Ovary (tissue), 9 donors: Measurements from ENCODE around the gene TBX3. TPM values are rescaled to one million over a fixed set of nuclear protein-coding genes. Genes with fewer than 3 reads are reported as not detected.

Experiments used
- DNase-seq, 5 donors: peaks; one replicate each; pipeline ENCODE4 v3.0.0-alpha.2; 2019 to 2020
- H3K27ac ChIP-seq, 2 donors: fragments of 200-600 bp; one replicate each; pipeline versions ENCODE4 v1.5.1 to v1.8.0; 2019 to 2022
- H3K27me3 ChIP-seq: fragments of 200-600 bp; one replicate; pipeline ENCODE4 v1.8.0; 2022
- H3K36me3 ChIP-seq: fragments of 200-600 bp; sonication (generic); one replicate; pipeline ENCODE4 v1.5.1; 2019
- H3K4me1 ChIP-seq: one replicate; pipeline ENCODE4 v1.8.1; 2013; ENCODE audit warnings: mild to moderate bottlenecking, moderate library complexity; ENCODE audit not compliant: insufficient read depth
- H3K4me3 ChIP-seq: fragments of 200-600 bp; sonication (generic); one replicate; pipeline ENCODE4 v1.5.1; 2017
- H3K9me3 ChIP-seq, 2 donors: fragments of 200-600 bp in 1 of 2; sonication (generic) in 1 of 2; one replicate each; pipeline versions ENCODE4 v1.5.1 to v1.8.1; 2013 to 2019; ENCODE audit warnings: mild to moderate bottlenecking in 1 of 2, moderate library complexity in 1 of 2
- EP300 ChIP-seq: sonication (generic); formaldehyde crosslinking; IDR thresholded peaks from one replicate; pipeline ENCODE4 v1.6.1; 2017; ENCODE audit warnings: antibody characterized with exemption
- POLR2A ChIP-seq: fragments of 450-650 bp; IDR thresholded peaks from one replicate; pipeline ENCODE4 v1.6.1; 2017; ENCODE audit warnings: antibody characterized with exemption, mild to moderate bottlenecking, moderate library complexity
- WGBS, 3 donors: extraction: QIAGEN DNeasy Blood & Tissue Kit in 1 of 3; methylation state at CpG; one replicate each; pipeline versions ENCODE4 v1.1.5 to v1.1.7; 2013 to 2017; 5-methylcytosine and 5-hydroxymethylcytosine counted together
- intact Hi-C, 4 donors: fragments of 100-400 bp; cut with DNase I; formaldehyde crosslinking; loops; one replicate each; pipeline versions ENCODE4 v1.11.0 to v1.15.1; 2022 to 2023
- polyA plus RNA-seq, 2 donors: library from polyadenylated mRNA; stranded (reverse); fragments of 200-250 nt in 1 of 2; fragments of 350-450 nt in 1 of 2; fragmentation: Illumina TruSeq in 1 of 2; extraction: RNeasy Lipid Tissue Mini Kit (QIAGEN cat#74804) in 1 of 2; gene quantifications; one replicate each; pipeline ENCODE4 v1.2.3, GENCODE V29; 2013 to 2014
- total RNA-seq, 7 donors: library from RNA; depleted of rRNA in 2 of 7; stranded (reverse); fragments of >200 nt in 2 of 7; fragmentation: NEBNext Ultra II Directional in 3 of 7; extraction: Animal tissue kit (Norgen Biotek cat#: 25700) in 3 of 7; gene quantifications; one replicate each; pipeline versions ENCODE4 v1.1.0 to v1.2.4, GENCODE V29; 2016 to 2023
- TF ChIP-seq, protein P1 (sequence below), 3 donors: fragments of 450-650 bp in 2 of 3; fragments of 200-600 bp in 1 of 3; IDR thresholded peaks; one replicate each; pipeline versions ENCODE4 v1.5.1 to v1.8.0; 2016 to 2022; ENCODE audit warnings: antibody characterized with exemption in 3 of 3, mild to moderate bottlenecking in 1 of 3
- donor health status: DM: no; HTN: no; CAD: no; lungs with moderate emphysema.
- donor health status: DM: no; HTN: no; CAD: no.
- donor health status: Bipolar disorder and iron deficiency.
- donor health status: DM: yes; HTN: yes; CAD: no.
- donor health status: DM: no; HTN: no; CAD: no.
- donor health status: DM: yes; HTN: yes; CAD: no.

TBX3 gene
- total and polyA plus RNA-seq, 9 donors = 25.4 to 106 (median 61.2) TPM

DNA sequence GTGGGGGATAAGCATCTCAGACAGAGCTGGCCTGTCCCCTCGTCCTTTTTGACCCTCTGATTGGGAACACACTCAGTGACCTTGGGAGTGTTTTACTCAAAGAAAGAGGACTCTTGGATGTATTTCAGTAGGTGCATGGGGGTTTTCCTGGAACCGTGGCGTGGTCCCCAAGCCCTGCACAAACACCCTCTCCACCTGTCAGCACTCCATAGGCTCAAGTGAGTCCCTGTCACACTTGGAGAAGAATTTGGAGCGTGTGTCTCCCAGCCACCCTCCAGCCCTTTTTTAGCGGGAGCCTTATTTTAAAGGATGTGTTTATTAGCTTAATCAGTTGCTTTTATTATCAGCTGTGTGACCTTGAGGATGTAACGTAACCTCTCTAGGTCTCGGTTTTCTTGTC is 37.3 kb upstream of the TBX3 start:
- no peak overlapping the region for H3K4me3 ChIP-seq
- H3K36me3 ChIP-seq = no peaks in the 10 kb centered on the region
- no peaks in the 10 kb centered on the region for H3K4me1 ChIP-seq
- no peaks in the 10 kb centered on the region for H3K9me3 ChIP-seq
- WGBS, 3 donors = 60 to 73% (median 60%) methylated on average over 7 of the region's 7 CpGs
- no peaks in the 10 kb centered on the region for H3K27me3 ChIP-seq
- no peak for TF ChIP-seq POLR2A
- TF ChIP-seq, protein P1, sequence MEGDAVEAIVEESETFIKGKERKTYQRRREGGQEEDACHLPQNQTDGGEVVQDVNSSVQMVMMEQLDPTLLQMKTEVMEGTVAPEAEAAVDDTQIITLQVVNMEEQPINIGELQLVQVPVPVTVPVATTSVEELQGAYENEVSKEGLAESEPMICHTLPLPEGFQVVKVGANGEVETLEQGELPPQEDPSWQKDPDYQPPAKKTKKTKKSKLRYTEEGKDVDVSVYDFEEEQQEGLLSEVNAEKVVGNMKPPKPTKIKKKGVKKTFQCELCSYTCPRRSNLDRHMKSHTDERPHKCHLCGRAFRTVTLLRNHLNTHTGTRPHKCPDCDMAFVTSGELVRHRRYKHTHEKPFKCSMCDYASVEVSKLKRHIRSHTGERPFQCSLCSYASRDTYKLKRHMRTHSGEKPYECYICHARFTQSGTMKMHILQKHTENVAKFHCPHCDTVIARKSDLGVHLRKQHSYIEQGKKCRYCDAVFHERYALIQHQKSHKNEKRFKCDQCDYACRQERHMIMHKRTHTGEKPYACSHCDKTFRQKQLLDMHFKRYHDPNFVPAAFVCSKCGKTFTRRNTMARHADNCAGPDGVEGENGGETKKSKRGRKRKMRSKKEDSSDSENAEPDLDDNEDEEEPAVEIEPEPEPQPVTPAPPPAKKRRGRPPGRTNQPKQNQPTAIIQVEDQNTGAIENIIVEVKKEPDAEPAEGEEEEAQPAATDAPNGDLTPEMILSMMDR (IDR thresholded peaks at IDR 0.05) = no peak
- TF ChIP-seq EP300 = no peak
- intact Hi-C loops = no loop called here
- no peak overlapping the region for H3K27ac ChIP-seq
- DNase-seq = no peak

DNA sequence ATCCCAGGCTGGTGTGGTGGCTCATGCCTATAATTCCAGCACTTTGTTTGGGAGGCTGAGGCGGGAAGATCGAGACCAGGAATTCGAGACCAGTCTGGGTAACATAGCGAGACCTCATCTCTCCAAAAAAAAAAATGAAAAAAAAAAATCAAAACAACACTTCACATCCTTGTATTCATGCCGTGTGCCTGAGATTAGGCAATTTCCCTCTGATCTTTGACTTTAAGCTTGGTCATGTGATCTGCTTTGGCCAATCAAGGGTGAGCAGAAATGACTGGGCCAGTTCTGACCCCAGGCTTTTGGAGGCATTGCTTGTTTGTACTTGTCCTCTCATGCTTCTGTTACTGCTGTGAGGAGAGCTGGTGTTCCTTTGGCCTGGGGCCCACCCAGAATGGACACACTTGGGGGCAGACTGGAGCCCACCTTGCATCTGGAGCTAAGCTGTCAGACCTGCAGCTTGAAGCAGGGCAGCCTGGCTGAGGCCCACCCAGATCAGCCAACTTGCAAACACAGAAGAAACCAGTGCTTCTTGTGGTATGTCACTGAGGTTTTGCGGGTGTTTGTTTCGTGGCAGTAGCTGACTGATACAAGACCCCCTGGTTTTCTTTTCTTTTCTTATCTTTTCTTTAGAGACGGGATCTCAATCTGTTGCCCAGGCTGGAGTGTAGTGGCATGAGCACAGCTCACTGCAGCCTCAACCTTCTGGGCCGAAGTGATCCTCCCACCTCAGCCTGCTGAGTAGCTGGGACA is 29.7 kb upstream of the TBX3 start:
- no peaks in the 10 kb centered on the region for H3K27me3 ChIP-seq
- 91 to 92% (median 91%) methylated on average over 9 of the region's 9 CpGs for WGBS, 3 donors

DNA sequence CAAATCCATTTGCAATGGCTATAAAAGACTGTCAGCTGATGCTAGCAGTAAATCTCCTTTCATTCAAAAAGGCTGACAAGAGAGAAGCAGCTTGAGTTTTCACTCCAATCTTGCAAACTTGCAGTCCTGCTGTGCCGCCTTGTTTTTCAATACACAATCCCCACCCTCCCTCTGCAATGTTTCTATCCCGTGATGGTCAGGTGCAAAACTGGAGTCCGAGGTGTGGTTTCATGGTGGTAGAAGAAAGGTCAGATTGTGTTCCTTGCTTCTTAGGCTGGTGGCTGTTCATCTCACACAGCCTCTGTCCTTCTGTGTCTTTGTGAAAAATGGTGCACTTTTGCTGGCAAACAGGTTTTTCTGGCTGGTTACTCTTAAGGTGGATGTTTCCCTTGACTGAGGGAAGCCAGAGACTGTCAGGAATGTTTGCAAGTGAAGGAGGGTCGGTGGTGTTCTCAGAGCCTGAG is 27.7 kb upstream of the TBX3 start:
- Histone ChIP-seq H3K9me3 (no peaks in the 10 kb centered on the region), H3K4me1 (no peaks in the 10 kb centered on the region), H3K27me3 (no peaks in the 10 kb centered on the region), H3K36me3 (no peaks in the 10 kb centered on the region), H3K4me3 (no peak overlapping the region), H3K27ac (no peak overlapping the region)
- WGBS, 3 donors = 51 to 63% (median 62%) methylated on average over 4 of the region's 4 CpGs
- intact Hi-C loops = no loop called here
- no peak for DNase-seq
- TF ChIP-seq, protein P1 (IDR thresholded peaks at IDR 0.05) = no peak
- TF ChIP-seq EP300 (no peak), POLR2A (no peak)

More for the DNA sequence above, 29.7 kb upstream of the TBX3 start:
- Histone ChIP-seq H3K9me3 (no peaks in the 10 kb centered on the region), H3K4me3 (no peak overlapping the region), H3K27ac (no peak overlapping the region), H3K36me3 (no peaks in the 10 kb centered on the region), H3K4me1 (no peaks in the 10 kb centered on the region)
- no peak for TF ChIP-seq EP300
- TF ChIP-seq POLR2A = no peak
- TF ChIP-seq, protein P1 (IDR thresholded peaks at IDR 0.05) = no peak
- intact Hi-C loops = no loop called here
- no peak for DNase-seq

DNA sequence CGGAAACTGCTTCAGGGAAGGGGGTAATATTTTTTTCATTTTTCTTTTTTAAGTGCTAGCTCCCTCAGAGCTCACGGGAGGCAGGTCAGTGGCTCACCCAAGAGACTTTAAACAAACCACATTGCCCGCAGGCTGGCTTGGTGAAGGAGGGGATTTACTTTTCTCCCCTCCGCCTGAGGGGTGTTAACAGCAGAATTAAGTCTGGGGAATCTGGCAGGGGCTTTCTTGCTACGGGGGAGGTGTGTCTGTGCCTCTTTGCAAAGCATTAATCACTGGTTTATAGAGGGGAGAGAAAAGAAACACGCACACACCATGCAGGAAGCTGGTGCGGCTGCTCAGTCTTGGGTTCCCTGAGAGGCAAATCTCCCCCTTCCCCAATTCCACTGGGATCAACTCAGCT is 26.2 kb upstream of the TBX3 start:
- no peaks in the 10 kb centered on the region for H3K36me3 ChIP-seq
- H3K27me3 ChIP-seq = no peaks in the 10 kb centered on the region
- H3K4me3 ChIP-seq = no peak overlapping the region
- DNase-seq = no peak
- H3K9me3 ChIP-seq = no peaks in the 10 kb centered on the region
- intact Hi-C loops = no loop called here
- H3K4me1 ChIP-seq = no peaks in the 10 kb centered on the region
- no peak overlapping the region for H3K27ac ChIP-seq
- WGBS, 3 donors = 18 to 34% (median 21%) methylated on average over 7 of the region's 7 CpGs
- TF ChIP-seq POLR2A (no peak), EP300 (no peak)
- TF ChIP-seq, protein P1 (IDR thresholded peaks at IDR 0.05) = no peak
